CD4-positive, alpha-beta T cell treated with Interferon alpha-2 for 1 hour (primary cell): ENCODE measurements around the gene ERC2.
A peak's percentile ranks its signal among the peaks of the same experiment; 100 is the strongest.
"Not testable (repeated sequence)": the region's sequence is repeated elsewhere in the genome, so short reads cannot be mapped to it uniquely, and the experiment has no call there.

ENCODE experiments used
- DNase-seq, 2 donors: peaks; one replicate each; pipeline ENCODE4 v3.0.0-alpha.2; 2020 to 2022

ERC2 gene

DNA sequence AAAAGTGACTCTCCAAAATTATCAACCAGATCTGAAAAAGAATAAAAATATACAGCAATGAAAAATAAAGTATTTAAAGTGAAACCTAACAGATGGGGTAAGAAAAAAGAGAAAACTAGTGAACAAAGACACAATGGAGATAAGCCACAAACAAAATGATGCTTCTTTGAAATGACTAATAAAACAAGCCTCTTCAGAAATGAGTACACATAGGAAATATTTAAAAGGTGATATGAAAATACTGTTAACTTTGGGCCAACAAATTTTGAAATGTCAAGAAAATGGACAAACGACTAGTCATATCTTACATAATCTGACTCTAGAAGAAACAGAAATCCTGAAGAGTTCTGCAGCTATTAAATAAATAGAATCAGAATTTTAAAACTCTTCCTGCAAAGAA is 164.2 kb downstream of the ERC2 start:
- DNase-seq: no peak

DNA sequence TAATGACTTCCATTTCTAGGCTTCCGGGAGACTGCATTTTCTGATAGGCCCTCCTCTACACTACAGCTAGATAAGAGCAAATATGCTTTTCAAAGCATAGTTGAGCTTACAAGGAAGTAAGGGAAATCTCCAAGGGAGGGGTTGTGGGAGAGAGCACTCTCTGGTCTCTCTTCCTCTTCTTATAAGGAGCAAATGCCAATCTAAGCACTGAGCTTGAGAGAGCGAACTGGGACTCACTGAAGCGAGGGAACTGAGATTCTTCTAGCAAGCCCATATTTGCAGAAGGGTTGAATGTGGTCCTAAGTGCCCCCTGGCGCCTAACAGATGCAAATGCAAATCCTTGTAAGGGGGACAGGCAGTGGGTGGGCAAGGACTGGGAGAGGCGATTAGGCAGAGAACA is 164.8 kb downstream of the ERC2 start:
- peak in 1 of 2 donors; percentile 8 for DNase-seq

DNA sequence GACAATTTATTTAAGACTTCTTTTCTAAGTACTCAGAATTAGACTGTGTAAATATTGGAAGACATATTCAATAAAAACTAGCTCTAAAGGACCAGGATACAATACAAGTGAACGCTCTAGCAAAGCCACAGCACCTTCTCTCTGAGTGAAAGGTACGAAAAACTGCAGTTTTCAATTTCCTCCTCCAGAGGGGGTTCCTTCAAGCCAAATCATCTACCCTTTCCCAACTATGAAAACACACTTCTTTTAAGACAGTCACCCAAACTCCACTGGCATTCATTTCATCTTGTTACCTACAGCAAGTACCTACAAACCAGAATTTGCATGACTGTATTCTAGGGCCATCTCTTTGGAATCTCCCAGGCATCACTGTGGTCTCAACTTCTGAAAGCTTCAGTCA is 165.8 kb downstream of the ERC2 start:
- no peak for DNase-seq

DNA sequence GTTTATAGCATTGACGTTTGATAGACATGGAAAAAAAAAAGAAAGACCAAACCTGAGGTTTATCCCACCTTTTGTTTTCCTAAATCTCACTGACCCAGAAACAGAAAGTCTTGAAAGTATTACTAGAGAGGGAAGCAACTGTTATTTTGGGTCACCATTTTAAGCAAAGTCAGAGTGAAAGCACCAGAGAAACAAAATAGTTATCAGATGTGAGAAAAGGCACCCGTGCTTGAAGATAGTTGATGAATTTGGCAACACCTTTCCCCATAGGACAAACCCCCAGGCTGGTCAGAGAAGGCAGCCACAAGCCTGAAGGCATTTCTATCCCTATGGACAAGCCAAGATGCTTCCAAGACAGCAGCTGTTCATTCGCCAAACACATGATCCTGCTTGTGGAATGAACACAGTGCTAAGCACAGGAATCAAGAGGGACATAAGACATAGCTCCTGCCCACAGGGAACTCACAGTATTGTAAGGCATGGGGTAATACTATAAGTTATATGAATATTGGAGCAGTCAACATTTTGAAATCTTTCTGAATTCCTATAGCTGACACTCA is 170.9 kb downstream of the ERC2 start:
- no peak for DNase-seq

DNA sequence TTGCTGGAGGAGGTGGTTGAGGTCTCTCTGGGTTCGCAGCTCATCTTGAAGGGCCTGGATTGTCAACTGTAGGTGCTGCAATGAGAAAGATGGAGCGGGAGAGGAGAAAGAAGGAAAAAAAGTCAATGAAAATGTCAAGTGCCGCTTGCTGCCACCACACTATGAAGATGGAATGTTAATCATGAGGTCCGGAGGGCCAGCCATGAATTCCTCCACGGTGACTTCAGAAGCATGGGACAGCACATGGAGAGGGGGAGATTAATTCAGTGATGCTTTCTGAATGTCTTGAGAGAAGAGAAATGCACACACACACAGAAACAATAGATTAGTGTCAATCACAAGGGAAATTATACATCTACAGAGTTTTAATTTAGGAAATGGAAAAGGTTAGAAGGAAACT is 171.9 kb downstream of the ERC2 start:
- no peak for DNase-seq

DNA sequence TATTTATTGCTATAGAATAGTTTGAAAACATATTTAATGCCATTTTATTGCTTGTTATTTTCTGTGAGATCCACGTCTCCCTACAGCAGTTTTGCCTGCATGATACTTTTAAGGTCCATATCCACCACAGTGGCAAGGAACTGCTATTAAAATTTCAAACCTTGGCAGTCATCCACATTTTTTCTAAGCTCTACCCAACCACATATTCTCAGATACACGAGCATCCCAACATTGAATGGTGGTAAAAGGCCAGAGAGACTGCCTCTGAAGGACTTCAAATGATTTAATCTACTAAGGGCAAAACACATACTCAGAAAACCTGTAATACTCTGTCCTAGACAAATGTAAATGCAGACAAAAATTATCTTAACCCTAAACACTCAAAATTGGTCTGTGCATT is 173.1 kb downstream of the ERC2 start:
- DNase-seq: no peak

DNA sequence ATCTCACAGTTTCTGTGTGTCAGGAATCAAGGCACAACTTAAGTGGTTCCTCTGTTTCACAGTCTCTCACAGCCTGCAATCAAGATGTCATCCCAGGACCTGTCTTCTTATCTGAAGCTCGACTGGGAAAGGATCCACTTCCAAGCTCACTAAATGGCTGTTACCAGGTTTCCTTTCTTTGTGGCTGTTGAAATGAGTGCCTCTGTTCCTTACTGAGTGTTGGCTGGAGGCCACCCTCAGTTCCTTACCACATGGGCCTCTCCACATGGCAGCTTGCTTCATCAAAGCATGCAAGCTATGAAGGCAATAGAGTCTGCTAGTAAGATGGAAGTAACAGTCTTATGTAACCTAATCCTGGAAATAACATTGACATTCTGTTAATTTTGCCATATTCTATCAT is 174.0 kb downstream of the ERC2 start:
- no peak for DNase-seq

DNA sequence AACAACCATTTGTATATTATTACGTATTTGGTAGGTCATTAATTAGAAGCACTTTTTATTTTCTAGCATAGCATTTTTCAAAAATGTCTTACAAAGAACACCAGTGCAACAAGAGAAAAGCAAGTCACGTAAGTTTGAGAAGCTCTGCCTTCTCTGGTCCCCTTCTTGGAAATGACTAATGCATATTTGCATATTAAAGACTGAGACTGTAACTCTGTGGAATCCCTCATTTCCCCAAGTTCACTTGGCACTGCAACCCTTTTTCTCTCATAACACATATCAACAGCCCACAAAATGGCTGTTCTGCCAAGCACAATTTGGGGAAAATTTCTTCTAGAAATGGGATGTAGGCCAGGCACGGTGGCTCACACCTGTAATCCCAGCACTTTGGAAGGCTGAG is 176.3 kb downstream of the ERC2 start:
- no peak for DNase-seq

DNA sequence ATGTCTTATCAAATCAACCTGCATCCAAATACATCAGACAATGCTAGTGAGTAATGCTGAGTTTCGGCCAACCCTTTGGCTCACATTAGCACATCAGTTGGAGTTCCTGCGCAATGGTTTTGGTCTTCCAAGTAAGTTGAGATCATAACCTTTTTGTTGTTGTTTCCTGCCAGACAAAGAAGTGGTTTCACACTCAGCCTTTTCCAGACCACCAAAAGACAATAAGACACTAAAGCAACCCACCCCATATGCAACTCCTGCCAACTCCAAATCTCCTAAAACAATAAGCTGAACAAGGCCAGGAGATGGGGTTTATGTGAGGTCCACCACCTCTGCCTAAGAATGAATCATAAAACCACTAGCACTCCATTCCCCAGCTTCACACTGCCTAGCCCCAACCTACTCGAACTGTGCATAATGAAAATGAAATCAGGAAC is 177.0 kb downstream of the ERC2 start:
- no peak for DNase-seq

DNA sequence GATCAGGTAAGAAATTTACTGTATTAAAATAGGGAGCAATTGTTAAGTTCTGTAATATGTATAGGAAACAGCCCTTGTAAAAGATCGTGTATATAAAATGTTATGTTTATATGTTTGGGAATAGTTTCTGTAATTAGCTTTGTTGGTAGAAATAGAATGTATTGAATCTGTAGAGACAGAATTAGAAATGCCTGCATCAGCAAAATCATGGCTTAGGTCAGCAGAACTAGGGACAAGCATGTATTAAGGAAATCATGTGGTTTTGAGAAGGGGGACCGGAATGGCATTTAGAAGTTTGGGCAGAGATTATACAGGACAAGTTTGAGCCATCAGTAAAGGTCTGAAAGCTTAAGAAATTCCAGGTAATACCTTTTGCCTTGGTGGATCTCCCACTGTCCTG is 177.9 kb downstream of the ERC2 start:
- no peak for DNase-seq

DNA sequence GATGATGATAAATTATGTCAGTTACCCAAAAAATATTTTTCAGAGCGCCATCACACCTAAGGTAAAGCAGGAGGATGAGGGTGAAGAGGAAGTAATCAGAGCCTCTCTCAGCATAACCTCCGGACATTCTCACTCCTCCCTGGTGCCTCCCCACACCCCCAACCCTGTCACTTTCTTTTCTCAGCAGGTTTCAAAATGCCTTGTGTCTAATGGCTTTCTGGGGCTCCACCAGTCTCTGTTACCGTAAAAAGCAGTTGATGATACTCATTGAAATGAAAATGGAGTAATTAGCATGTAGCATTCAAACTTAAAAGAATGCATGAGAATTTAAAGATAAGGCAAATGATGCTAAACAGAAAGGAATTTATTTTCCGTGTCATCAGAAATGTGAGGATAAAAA is 180.0 kb downstream of the ERC2 start:
- DNase-seq: no peak

DNA sequence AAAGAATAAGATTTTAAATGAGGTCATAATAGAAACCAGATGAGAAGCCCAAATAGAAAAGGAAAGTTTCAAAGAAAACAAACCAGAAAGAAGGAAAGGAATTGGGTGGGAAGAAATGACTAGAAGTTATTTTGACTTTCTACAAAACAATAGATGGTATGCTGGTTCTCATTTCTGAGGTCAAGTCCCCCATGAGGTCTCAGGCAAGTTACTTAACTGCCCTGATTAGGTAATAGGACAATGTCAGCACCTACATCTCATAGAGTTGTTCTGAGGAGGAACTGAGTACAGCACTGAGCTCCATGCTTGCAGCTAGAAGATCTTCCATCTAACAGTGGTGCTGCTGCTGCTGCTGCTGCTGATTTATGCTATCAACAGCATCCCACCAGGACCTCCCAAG is 185.9 kb downstream of the ERC2 start:
- no peak for DNase-seq

DNA sequence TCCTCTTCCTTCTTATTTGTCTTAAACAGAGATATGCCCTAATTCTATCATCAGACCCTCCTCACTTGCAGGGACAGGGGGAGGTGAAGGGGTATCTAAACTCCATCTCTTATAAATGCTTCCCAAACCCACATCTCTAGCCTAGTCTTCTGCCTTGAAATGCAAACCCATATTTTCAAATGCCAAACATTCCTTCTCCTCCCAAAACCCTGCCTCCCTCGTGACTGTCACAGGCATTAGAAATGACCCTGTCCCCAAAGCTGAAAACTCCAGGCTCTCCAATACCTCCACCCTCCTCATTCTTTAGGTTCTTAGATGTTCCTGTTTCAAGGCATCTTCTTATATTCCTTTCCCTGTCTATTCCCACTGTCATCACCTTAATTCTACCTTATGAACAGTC is 191.0 kb downstream of the ERC2 start:
- no peak for DNase-seq

DNA sequence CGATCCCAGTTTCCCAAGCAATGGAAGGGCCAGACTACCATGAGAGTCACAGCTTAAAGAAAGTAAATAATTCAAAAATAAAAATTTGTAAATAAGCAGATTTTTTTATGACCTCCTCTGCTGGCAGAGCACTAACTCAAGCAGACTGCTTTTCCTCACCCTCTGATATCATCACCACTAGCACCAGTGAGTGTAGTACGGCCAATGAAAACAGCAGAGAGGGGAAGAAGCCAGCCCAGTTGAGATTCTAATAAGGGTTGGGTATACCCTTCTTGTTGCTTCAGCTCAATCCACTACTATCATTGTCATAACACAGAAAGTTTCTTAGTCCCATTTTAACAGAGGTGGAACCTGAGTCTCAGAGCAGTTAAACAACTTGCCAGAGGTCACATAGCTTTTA is 193.1 kb downstream of the ERC2 start:
- no peak for DNase-seq

DNA sequence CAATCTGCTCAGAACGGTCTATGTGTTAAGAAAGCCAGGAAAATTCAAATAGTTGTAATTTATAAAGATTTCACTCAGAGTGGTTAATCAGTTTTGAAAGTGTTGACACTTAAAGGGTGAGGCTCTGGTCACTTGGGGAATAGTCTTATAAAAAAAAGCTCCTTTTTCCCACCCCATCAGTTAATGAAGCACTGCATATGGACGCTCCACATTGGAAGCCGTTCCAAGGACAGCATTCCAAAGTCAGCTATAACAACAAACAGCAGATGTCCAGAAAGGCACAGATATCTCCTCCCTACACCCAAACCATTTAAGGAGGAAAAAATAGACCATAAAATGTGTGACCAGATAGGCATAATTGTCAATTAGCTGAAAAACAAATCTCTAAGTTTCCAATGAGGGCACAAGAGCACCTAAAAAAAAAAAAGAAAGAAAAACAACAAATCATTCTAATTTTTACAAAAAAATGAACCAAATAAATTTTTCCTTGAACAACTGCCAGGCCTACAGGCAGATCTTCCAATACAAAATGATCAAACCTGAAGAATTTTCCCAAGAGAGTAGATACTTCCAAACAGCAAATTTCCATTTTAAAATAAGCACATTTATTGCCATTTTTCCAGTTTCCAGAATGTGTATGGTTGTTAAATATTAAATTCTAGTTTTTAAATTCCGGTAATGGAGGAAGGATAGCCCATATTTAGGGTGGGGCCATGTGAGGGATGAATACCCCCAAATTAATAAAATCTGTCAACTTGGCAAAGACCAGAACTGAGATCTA is 198.3 kb downstream of the ERC2 start:
- DNase-seq: no peak

DNA sequence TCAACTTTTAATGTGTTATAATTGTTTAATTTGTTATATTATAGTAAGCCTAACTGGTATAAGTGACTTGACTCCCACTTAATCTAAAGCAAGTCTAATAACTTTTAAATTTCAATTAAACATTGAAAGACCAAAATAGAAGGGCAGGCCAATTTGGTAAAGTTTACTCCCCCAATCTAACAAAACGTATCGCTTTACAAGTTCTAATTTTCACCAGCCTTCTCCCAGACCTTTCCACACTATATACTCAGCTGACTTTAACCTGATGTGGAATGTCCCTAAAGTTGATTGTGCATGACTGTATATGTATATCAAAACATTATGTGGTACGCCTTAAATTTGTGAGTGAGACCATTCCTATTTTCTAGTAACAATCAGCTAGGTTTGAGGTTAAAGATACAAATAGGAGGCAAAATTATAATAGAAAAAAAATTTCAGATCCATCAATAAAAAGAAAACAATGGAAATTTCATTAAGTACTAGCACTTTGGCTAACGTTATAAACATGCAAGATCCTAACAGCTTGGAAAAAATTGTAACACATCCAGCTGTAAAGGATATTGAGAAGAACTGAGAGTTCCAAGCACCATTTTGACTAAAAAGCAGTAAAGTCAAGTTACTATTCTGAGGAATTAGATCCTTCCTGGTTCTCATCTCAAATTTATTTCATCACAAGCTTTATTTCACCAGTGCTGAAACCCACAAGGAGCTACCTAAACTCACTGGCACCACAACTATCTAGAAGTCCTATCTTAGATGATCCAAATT is 199.5 kb downstream of the ERC2 start:
- DNase-seq: no peak

DNA sequence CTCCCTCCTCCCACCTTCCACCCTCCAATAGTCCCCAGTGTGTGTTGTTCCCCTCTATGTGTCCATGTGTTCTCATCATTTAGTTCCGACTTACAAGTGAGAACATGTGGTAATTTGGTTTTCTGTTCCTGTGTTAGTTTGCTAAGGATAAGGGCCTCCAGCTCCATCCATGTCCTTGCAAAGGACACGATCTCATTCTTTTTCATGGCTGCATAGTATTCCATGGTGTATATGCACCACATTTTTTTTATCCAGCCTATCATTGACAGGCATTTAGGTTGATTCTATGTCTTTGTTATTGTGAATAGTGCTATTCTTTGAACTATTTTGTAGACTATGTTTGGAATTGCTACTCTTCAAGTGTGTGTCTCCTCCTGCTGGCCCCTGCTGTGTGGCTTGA is 206.4 kb downstream of the ERC2 start:
- DNase-seq: not testable (repeated sequence)

DNA sequence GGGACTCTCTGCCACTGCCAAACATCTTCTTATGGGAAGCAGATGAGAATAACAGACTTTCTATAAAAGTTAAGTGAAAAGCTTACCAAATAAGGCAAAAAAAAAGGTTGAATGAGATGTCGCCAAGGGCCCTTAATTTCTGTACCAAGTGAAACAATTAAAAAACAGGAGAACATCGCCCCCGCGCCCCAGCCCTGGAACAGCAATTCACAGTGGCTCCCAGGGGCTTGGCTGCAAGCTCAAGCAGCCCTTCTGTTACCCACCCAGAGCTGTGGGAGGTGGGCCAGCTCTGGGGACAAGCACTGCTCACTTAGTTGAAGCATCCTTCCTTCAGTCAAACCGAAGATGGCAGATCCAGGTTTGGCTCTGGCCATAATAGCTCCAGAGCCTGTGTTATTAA is 208.0 kb downstream of the ERC2 start:
- no peak for DNase-seq

DNA sequence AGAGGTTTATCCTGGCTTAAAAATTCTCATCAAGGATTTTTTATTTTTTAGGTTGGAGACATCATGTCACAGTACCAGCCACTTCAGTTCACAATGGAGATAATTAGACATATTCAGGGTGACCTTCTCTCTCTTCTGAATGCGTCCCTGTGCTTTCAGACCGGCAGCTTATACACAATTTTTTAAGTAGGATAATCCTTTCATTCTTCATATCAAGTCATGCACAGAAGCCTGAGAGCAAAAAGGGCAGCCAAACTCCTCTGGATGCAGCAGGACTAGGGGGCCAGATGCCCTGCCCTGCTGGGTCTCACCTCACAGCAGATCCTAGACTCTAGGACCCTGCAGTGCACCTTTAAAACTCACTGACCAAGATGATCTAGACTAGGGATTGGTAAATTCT is 210.4 kb downstream of the ERC2 start:
- no peak for DNase-seq

DNA sequence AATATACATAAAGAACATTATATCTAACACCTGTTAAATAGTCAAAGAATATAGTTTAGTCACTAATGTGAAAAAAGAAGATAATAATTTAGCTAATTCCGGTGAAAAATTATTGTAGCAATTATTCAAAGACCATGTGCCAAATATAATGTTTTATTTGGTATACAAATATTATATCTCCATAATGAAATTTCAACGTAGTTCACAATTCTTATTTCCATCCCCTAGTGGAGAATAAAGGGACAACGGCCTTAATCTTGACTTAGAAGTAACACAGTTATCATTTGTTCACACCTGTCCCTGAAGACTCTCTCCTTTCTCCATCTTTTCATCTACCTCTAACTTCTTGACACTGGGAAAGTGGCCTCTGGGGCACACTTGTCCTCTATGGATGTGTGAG is 213.4 kb downstream of the ERC2 start:
- DNase-seq: no peak

DNA sequence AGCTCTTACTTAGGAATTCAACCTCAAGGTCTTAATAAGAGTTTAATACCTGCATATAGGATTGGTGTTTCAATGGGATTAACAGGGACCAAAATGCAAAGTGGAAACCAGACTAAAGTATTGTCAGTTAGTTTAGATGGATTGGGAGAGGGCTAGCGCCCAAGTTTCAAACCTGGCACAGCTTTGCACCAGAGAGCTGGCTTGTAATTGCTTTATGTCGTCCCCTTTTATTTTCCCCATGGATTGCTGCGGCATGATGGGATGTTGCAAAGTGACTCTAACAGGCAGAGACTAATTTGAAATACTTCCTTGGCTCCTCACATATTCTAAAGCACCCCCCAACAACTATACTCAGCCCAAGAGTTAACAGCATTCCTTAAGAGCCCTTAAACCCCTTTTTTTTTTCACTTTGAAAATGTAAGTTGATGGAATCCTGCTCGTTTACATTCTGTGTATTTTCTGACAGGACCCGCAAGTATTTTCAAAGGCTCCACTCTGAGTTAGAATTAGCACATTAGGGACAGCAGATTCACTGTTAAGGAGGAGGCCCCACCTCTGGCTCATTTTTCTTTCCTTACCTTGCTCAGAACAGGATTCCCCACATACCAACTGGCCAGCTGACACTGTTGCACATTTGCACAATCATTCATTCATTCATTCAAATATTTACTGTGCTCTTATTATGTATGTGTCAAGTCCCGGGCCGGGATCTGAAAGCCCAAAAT is 214.2 kb downstream of the ERC2 start:
- DNase-seq: no peak

DNA sequence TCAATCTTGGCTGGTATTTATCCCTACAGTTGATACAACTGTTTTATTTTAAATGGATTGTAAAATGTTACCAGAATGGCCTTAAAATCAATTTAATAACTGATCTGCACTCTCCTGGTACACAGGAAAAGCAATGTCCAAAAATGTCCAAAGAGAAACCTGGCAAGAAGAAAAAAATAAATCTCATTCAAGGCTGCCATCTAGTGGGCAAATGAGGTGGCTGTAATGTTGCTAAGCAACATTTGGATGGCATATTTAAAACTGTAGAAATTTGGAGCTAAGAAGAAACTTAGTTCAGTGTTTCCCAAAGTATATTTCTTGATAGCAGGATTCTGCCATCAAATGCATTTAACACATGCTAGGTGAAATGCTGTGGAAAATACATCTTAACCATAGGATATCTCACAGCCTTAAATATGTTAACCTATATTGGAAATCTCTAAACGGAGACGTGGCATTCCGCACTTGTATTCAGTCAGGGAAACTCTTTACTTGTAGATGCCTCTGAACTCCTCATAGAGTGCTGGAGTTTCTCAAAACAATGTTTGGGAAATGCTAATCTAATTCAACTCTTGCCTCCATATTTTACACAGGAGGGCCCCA is 216.8 kb downstream of the ERC2 start:
- DNase-seq: peak in 1 of 2 donors; percentile 19

DNA sequence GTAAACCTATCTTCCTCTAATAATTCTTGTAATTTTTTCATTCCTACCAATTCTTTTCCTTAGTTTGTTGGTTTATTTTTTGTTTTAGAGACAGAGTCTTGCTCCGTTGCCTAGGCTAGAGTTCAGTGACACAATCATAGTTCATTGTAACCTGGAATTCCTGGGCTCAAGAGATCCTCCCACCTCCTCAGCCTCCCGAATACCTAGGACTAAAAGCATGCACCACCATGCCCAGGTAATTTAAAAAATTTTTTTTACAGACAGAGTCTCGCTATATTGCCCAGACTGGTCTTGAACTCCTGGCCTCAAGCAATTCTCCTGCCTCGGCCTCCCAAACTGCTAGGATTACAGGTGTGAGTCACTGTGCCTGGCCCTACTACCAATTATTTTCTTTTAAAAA is 220.2 kb downstream of the ERC2 start:
- DNase-seq: no peak
